ENCODE results near the gene CCDC177.

The CCDC177 gene

GRCh38 chr14:69619012-69619411 is 44.3 kb upstream of the CCDC177 start:
- Histone ChIP-seq H3K4me3 (ENCODE audit: insufficient read depth in 1 of 2, low read depth in 1 of 2, low read length in 2 of 2) (peak overlapping the region in 1 of 2 experiments; percentile 15), H2BK15ac (ENCODE audit: low read depth, poor library complexity, severe bottlenecking) (no peak overlapping the region), H3K36me3 (ENCODE audit: control insufficient read depth in 1 of 2, insufficient read depth in 2 of 2, low read depth in 1 of 2, low read length in 2 of 2) (no peaks in the 10 kb centered on the region), H3K18ac (ENCODE audit: low read depth in 1 of 2, low read length in 2 of 2) (no peak overlapping the region), H3K9ac (ENCODE audit: low read length) (peak overlapping the region; percentile 7), H3K27me3 (ENCODE audit: control insufficient read depth in 1 of 2, insufficient read depth in 1 of 2, low read length in 2 of 2) (no peaks in the 10 kb centered on the region), H4K91ac (ENCODE audit: low read length) (no peak overlapping the region), H2AK5ac (ENCODE audit: low read length, severe bottlenecking) (no peak overlapping the region), H3K14ac (ENCODE audit: low read length in 2 of 2) (no peak overlapping the region), H2AFZ (ENCODE audit: low read depth, low read length) (no peak overlapping the region), H3K4ac (ENCODE audit: low read depth in 1 of 2, low read length in 2 of 2) (no peak overlapping the region), H3K9me3 (ENCODE audit: control insufficient read depth, low read length) (no peaks in the 10 kb centered on the region), H3K27ac (ENCODE audit: low read length, poor library complexity, severe bottlenecking) (no peak overlapping the region), H3K4me2 (ENCODE audit: low read length, poor library complexity, severe bottlenecking) (no peak overlapping the region), H2BK5ac (ENCODE audit: low read depth, low read length, poor library complexity, severe bottlenecking) (no peak overlapping the region), H3K79me1 (replicated peaks; ENCODE audit: low read length, poor library complexity, severe bottlenecking) (peaks cover 32% of the 10 kb centered on the region), H2BK120ac (ENCODE audit: low read depth, low read length) (no peak overlapping the region), H3K23ac (ENCODE audit: low read length in 2 of 2) (no peak overlapping the region), H2BK12ac (ENCODE audit: low read length in 2 of 2) (no peak overlapping the region), H4K8ac (ENCODE audit: low read length) (no peak overlapping the region), H3K4me1 (ENCODE audit: control insufficient read depth, insufficient read depth, low read depth, low read length) (peaks cover 10% of the 10 kb centered on the region)
- DNase-seq: no peak
- 100% methylated on average over 4 of the region's 4 CpGs for WGBS

DNA sequence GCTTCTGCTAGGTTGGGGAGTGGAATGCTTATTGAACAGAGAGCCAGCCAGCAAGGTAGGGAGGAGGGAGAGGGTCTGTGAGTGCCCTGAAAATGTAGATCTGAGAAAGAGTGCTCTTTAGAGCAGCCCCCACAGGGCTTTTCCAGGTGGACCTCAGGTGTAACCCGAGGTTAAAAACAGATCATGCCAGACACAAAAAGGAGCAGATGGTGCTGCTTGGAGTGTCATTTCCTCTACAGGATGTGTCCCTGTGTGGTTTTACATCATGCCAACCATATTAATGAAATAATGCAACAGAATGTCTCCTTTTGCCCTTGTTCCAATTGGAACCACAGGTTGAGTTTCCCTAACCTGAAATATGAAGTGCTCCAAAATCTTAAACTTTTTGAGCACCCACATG is 43.1 kb upstream of the CCDC177 start:
- peaks cover 10% of the 10 kb centered on the region for H3K4me1 ChIP-seq (ENCODE audit: control insufficient read depth, insufficient read depth, low read depth, low read length)
- H3K4me3 ChIP-seq (ENCODE audit: insufficient read depth in 1 of 2, low read depth in 1 of 2, low read length in 2 of 2): no peak overlapping the region
- no peaks in the 10 kb centered on the region for H3K27me3 ChIP-seq (ENCODE audit: control insufficient read depth in 1 of 2, insufficient read depth in 1 of 2, low read length in 2 of 2)
- H3K9me3 ChIP-seq (ENCODE audit: control insufficient read depth, low read length): no peaks in the 10 kb centered on the region
- no peak overlapping the region for H2BK12ac ChIP-seq (ENCODE audit: low read length in 2 of 2)
- no peak for DNase-seq
- H3K14ac ChIP-seq (ENCODE audit: low read length in 2 of 2): peak overlapping the region in 1 of 2 experiments; percentile 8
- 100% methylated on average over 1 of the region's 1 CpG for WGBS
- no peak overlapping the region for H3K9ac ChIP-seq (ENCODE audit: low read length)
- no peak overlapping the region for H3K4me2 ChIP-seq (ENCODE audit: low read length, poor library complexity, severe bottlenecking)
- H2BK120ac ChIP-seq (ENCODE audit: low read depth, low read length): no peak overlapping the region
- H2AFZ ChIP-seq (ENCODE audit: low read depth, low read length): no peak overlapping the region
- no peak overlapping the region for H4K91ac ChIP-seq (ENCODE audit: low read length)
- H3K79me1 ChIP-seq (replicated peaks; ENCODE audit: low read length, poor library complexity, severe bottlenecking): peaks cover 32% of the 10 kb centered on the region
- no peak overlapping the region for H2AK5ac ChIP-seq (ENCODE audit: low read length, severe bottlenecking)
- no peak overlapping the region for H2BK5ac ChIP-seq (ENCODE audit: low read depth, low read length, poor library complexity, severe bottlenecking)
- no peak overlapping the region for H4K8ac ChIP-seq (ENCODE audit: low read length)
- no peak overlapping the region for H3K27ac ChIP-seq (ENCODE audit: low read length, poor library complexity, severe bottlenecking)
- H2BK15ac ChIP-seq (ENCODE audit: low read depth, poor library complexity, severe bottlenecking): no peak overlapping the region
- no peaks in the 10 kb centered on the region for H3K36me3 ChIP-seq (ENCODE audit: control insufficient read depth in 1 of 2, insufficient read depth in 2 of 2, low read depth in 1 of 2, low read length in 2 of 2)
- H3K18ac ChIP-seq (ENCODE audit: low read depth in 1 of 2, low read length in 2 of 2): no peak overlapping the region
- no peak overlapping the region for H3K23ac ChIP-seq (ENCODE audit: low read length in 2 of 2)
- H3K4ac ChIP-seq (ENCODE audit: low read depth in 1 of 2, low read length in 2 of 2): no peak overlapping the region

- H3K18ac ChIP-seq (ENCODE audit: low read depth in 1 of 2, low read length in 2 of 2): no peak overlapping the region
- no peak overlapping the region for H2AK5ac ChIP-seq (ENCODE audit: low read length, severe bottlenecking)
- no peak overlapping the region for H2AFZ ChIP-seq (ENCODE audit: low read depth, low read length)
- H3K9me3 ChIP-seq (ENCODE audit: control insufficient read depth, low read length): no peaks in the 10 kb centered on the region
- H3K79me1 ChIP-seq (replicated peaks; ENCODE audit: low read length, poor library complexity, severe bottlenecking): peaks cover 31% of the 10 kb centered on the region
- peak overlapping the region; percentile 18 for H3K4me2 ChIP-seq (ENCODE audit: low read length, poor library complexity, severe bottlenecking)
- no peaks in the 10 kb centered on the region for H3K27me3 ChIP-seq (ENCODE audit: control insufficient read depth in 1 of 2, insufficient read depth in 1 of 2, low read length in 2 of 2)
- H2BK120ac ChIP-seq (ENCODE audit: low read depth, low read length): no peak overlapping the region
- no peak overlapping the region for H3K4ac ChIP-seq (ENCODE audit: low read depth in 1 of 2, low read length in 2 of 2)
- H2BK5ac ChIP-seq (ENCODE audit: low read depth, low read length, poor library complexity, severe bottlenecking): no peak overlapping the region
- no peak overlapping the region for H3K23ac ChIP-seq (ENCODE audit: low read length in 2 of 2)
- peak overlapping the region in 1 of 2 experiments; percentile 62 for H3K4me3 ChIP-seq (ENCODE audit: insufficient read depth in 1 of 2, low read depth in 1 of 2, low read length in 2 of 2)
- no peak for DNase-seq
- H3K14ac ChIP-seq (ENCODE audit: low read length in 2 of 2): no peak overlapping the region
- WGBS: 80% methylated on average over 1 of the region's 1 CpG
- no peak overlapping the region for H2BK15ac ChIP-seq (ENCODE audit: low read depth, poor library complexity, severe bottlenecking)
- H3K36me3 ChIP-seq (ENCODE audit: control insufficient read depth in 1 of 2, insufficient read depth in 2 of 2, low read depth in 1 of 2, low read length in 2 of 2): no peaks in the 10 kb centered on the region
- no peak overlapping the region for H2BK12ac ChIP-seq (ENCODE audit: low read length in 2 of 2)
- H4K91ac ChIP-seq (ENCODE audit: low read length): no peak overlapping the region
- peak overlapping the region; percentile 27 for H3K27ac ChIP-seq (ENCODE audit: low read length, poor library complexity, severe bottlenecking)
- H3K4me1 ChIP-seq (ENCODE audit: control insufficient read depth, insufficient read depth, low read depth, low read length): peaks cover 10% of the 10 kb centered on the region
- no peak overlapping the region for H4K8ac ChIP-seq (ENCODE audit: low read length)
- H3K9ac ChIP-seq (ENCODE audit: low read length): peak overlapping the region; percentile 73
Measured at GRCh38 chr14:69616408-69616773, 41.7 kb upstream of the CCDC177 start.

DNA sequence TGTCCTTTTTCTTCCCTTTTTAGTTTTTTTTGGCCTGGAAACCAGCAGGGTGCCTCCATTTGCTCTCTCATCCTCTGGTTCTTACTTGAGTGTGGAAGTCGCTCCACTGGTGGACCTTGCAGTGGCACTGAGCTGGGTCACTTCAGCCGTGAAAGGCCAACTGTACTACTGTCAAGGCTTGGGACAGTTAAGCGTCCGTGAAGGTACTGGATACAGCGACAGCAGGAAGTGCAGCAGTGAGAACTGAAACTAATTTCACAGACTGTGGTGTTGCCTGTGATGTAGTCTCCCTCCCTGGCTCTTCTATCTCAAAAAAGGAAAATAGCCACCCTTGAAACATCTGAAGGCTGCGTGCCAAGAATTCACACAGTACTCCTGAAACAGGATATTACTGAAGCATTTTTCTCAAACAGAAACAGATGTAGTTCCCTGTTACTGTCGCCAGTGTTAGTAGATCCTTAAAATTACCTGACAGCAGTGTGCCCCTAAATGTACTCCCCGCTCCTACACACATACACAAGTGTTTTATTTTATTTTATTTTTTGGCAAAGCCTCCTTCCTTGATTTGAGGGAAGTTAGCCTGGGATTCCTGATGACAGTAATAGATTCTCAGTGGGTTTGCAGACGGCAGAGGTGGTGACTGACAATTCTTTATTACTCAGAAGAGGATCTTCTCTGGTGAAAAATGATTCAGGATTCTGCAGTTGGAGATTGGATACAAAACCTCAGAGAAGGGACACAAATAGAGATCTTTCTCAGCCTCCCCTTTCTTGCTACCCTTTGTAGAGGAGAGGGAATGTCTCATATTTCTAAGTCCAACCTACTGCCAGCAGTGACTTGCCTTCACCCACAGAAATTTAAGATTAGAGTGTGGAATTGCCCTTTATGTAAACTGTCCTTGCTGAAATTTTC is 41.1 kb upstream of the CCDC177 start:
- Histone ChIP-seq H3K79me1 (replicated peaks; ENCODE audit: low read length, poor library complexity, severe bottlenecking) (peaks cover 27% of the 10 kb centered on the region), H2AK5ac (ENCODE audit: low read length, severe bottlenecking) (peak overlapping the region; percentile 77), H3K4me2 (ENCODE audit: low read length, poor library complexity, severe bottlenecking) (peak overlapping the region; percentile 47), H2AFZ (ENCODE audit: low read depth, low read length) (peak overlapping the region; percentile 68), H2BK120ac (ENCODE audit: low read depth, low read length) (no peak overlapping the region), H3K4me3 (ENCODE audit: insufficient read depth in 1 of 2, low read depth in 1 of 2, low read length in 2 of 2) (peak overlapping the region in 1 of 2 experiments; percentile 62), H4K8ac (ENCODE audit: low read length) (no peak overlapping the region), H3K23ac (ENCODE audit: low read length in 2 of 2) (peak overlapping the region in 1 of 2 experiments; percentile 67), H3K9me3 (ENCODE audit: control insufficient read depth, low read length) (no peaks in the 10 kb centered on the region), H3K27ac (ENCODE audit: low read length, poor library complexity, severe bottlenecking) (peak overlapping the region; percentile 41), H3K9ac (ENCODE audit: low read length) (peak overlapping the region; percentile 73), H3K14ac (ENCODE audit: low read length in 2 of 2) (no peak overlapping the region), H2BK15ac (ENCODE audit: low read depth, poor library complexity, severe bottlenecking) (peak overlapping the region; percentile 65), H3K4me1 (ENCODE audit: control insufficient read depth, insufficient read depth, low read depth, low read length) (peaks cover 8% of the 10 kb centered on the region), H4K91ac (ENCODE audit: low read length) (no peak overlapping the region), H2BK12ac (ENCODE audit: low read length in 2 of 2) (peak overlapping the region in 1 of 2 experiments; percentile 48), H3K4ac (ENCODE audit: low read depth in 1 of 2, low read length in 2 of 2) (no peak overlapping the region), H3K27me3 (ENCODE audit: control insufficient read depth in 1 of 2, insufficient read depth in 1 of 2, low read length in 2 of 2) (no peaks in the 10 kb centered on the region), H2BK5ac (ENCODE audit: low read depth, low read length, poor library complexity, severe bottlenecking) (no peak overlapping the region), H3K18ac (ENCODE audit: low read depth in 1 of 2, low read length in 2 of 2) (peak overlapping the region in 1 of 2 experiments; percentile 80), H3K36me3 (ENCODE audit: control insufficient read depth in 1 of 2, insufficient read depth in 2 of 2, low read depth in 1 of 2, low read length in 2 of 2) (no peaks in the 10 kb centered on the region)
- peak; percentile 72 for DNase-seq
- 60% methylated on average over 7 of the region's 9 CpGs for WGBS
